ENCODE data around the gene SLC25A13.

DNA sequence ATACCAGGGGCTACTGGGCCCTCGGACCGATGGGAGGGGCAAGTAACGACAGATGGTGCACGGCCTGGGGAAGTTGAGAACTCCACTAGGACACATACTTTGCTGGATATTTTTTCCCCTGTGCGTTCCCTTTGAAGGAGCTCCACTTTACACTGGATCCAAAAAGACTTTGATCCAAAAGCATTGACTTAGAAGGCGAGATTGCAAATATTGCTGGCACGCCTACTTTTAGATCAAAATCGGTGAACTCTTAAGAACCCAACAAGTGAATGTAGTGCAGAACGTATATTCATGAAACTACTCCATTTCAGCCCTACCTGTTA is 436 bp upstream of the SLC25A13 start:
- TF ChIP-seq, protein P1, sequence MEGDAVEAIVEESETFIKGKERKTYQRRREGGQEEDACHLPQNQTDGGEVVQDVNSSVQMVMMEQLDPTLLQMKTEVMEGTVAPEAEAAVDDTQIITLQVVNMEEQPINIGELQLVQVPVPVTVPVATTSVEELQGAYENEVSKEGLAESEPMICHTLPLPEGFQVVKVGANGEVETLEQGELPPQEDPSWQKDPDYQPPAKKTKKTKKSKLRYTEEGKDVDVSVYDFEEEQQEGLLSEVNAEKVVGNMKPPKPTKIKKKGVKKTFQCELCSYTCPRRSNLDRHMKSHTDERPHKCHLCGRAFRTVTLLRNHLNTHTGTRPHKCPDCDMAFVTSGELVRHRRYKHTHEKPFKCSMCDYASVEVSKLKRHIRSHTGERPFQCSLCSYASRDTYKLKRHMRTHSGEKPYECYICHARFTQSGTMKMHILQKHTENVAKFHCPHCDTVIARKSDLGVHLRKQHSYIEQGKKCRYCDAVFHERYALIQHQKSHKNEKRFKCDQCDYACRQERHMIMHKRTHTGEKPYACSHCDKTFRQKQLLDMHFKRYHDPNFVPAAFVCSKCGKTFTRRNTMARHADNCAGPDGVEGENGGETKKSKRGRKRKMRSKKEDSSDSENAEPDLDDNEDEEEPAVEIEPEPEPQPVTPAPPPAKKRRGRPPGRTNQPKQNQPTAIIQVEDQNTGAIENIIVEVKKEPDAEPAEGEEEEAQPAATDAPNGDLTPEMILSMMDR (conservative IDR thresholded peaks at IDR 0.05; ENCODE audit: low read depth, low read length) = no peak
- no peak for TF ChIP-seq EZH2phosphoT487 (IDR thresholded peaks at IDR 0.05; ENCODE audit: borderline replicate concordance, low read length)
